NCI-H526 (cell line): Measurements from ENCODE around the gene SMAD6.

ENCODE experiments used
- DNase-seq, 2 experiments: peaks; one replicate each; lab custom pipeline; 2025; lab: John Stamatoyannopoulos, UW

SMAD6 gene

GRCh38 chr15:66704019-66704802, 2.2 kb downstream of the SMAD6 start:
- no peak for DNase-seq

- peak in 1 of 2 experiments; percentile 18 for DNase-seq
These were observed 2.7 kb downstream of the SMAD6 start for GRCh38 chr15:66704803-66705153.

GRCh38 chr15:66705277-66706146, 3.5 kb downstream of the SMAD6 start:
- DNase-seq: no peak

GRCh38 chr15:66706225-66706732, 4.2 kb downstream of the SMAD6 start:
- DNase-seq: peak; percentile 35 to 70

- DNase-seq: no peak
These were observed 4.8 kb downstream of the SMAD6 start for GRCh38 chr15:66706840-66707239.

DNA sequence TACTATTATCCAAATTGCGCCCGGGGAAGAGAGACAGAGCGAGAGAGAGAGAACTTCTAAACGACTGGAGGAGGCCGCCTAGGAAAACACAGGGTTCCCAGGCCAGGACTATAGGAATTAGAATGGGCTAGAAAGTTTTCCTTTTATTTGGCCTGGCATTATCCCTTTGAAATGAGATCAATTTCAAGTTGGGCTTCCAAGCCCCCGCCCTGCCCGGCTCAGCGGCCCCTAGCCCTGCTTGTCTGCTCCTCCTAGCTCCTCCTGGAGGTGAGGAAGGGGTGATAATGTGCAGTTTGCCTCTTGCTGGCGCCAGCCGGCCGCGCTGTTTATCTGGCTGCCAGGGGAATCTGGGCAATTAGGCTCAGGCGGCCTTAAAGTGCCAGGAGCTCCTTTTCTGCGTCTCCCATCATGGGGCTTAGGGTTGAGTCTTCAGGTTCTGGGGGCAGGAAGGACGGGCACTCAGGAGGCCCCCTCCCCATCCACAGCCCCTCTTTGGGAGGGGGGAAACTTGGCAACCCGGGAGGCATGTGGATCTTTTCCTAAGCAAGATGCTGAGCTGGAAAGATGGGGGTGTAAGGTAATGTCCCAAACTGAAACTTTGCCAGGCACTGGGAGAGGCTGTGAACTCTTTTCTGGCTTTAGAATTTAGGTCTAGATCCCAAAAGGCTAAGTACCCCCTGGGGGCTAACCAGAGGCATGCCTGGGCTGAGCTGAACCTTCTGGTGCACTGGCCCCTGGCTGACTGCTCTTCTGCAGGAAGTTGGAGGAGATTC, 5.5 kb downstream of the SMAD6 start:
- DNase-seq: peak; percentile 74 to 88

DNA sequence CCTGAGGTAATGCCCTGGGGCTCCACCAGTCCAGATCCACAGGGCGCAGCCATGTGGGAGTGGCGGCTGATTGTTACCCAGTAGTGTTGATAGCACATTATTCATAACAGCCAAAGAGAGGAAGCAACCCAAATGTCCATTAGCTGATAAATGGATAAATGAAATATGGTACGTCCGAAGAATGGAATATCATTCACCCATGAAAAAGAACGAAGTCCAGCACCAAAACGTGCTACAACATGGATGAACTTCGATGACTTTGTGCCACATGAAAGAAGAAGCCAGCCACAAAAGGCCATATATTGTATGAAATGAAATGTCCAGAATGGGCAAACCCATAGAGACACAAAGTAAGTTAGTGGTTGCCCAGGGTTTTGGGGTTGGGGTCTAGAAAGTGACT, 6.4 kb downstream of the SMAD6 start:
- DNase-seq: no peak

GRCh38 chr15:66709884-66710283, 7.8 kb downstream of the SMAD6 start:
- DNase-seq: no peak

- no peak for DNase-seq
These were observed 9.2 kb downstream of the SMAD6 start for GRCh38 chr15:66711260-66711659.

DNA sequence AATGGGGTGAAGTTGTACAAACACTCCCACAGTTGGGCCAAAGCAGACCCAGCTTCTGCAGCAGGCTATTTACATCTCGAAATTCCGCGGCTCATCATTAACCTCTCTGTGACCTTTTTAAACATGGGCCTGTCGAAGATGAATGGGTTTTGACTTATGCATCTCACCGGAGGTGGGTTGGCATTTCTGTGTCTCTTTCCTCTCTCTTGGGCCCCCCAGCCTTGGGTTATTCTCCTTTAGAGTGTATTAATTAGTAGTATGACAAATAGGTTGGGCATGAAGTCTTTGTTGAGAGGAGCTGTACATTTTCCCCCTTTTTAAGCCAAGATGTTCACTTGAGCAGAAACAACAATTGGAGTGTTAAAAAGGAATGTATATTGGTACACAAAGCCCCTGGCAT, 9.8 kb downstream of the SMAD6 start:
- no peak for DNase-seq

DNA sequence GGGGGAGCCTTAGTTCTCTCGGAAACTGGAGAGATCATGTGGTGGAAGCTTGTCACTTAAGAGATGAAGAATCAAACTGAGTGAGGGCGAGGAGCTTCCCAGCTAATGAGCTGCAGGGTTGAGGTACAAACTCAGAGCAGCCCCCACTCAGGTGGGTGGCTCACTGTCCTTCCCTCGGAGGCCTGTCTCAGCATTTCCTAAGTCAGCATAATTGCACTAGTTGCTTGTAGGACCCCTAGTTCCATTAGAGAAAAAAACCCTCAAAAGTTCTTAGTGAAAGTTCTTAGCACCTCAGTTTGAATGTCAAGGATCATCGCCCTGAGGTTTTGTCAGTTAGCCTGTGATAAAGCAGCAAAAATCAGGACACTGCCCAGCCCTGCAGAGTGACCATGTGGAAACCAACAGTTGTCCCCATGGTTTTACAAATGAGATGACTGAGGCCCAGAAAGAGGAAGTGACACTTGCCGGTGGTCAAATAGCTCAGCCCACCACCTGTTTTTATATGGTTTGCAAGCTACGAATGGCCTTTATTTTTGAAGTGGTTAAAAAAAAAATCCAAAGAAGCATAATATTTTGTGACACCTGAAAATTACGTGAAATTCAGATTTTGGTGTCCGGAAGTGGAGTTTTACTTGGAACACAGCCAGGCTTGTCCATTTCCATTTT, 11.9 kb downstream of the SMAD6 start:
- no peak for DNase-seq

DNA sequence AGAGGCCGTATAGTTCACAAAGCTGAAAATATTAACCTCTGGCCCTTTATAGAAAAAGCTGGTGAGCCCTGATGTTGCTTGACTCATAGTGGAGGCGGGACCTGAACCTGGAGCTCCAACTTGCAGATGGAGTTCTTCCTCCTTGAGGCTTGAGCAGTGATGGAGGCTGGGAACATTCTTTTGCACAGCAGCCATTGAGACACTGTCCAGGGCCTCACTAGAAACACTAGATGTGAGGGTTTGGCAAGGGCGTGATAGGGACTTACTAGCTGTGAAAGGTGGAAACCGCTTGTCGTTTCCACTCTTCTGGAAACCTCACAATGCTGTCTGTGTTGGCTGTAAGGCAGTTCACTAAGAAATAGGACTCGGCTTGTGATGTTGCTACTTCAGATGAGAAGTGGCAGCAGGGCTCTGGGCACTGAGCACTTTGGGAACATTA, 12.5 kb downstream of the SMAD6 start:
- no peak for DNase-seq

GRCh38 chr15:66715181-66715624, 13.2 kb downstream of the SMAD6 start:
- no peak for DNase-seq

DNA sequence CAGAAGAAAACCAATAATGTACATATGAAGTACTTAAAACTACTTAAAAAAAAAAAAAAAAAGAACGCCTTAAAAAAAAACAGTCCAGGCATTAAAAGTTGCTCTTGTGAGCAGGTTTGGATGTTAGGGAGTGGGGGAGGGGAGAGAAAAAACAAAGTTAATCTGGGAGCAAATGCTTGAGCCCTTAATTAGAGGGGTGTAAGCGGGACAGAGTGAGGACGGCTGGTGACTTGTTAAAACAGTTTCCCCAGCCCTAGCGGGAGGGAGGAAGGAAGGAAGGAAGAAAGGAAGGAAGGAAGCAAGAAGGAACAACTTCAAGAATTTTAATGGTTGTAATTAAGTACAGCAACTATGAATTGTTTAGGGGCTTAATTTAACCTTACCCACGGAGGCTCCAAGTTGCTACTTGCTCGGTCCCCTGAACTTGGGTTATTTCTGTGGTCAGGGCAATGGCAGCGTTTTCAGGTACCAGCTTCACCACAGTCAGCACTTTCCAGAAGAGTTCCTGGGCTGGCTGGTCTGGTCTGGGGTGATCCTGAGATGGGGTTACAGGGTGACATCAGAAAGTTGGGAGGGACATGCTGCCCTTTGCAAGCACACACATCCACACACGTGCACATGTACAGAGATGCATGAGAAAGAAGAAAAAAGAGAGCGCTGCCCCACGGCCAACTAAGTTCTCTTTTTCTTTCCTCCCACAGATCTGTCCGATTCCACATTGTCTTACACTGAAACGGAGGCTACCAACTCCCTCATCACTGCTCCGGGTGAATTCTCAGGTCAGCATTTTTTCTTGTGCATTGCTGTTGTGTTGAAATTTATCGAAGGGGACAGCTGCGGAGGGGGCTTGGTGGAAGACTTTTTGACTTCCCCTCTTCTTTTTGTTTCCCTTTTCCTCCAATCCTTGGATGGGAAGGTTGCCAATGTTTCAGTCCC, 14.0 kb downstream of the SMAD6 start:
- no peak for DNase-seq

- no peak for DNase-seq
These were observed 14.6 kb downstream of the SMAD6 start for GRCh38 chr15:66716656-66717020.

DNA sequence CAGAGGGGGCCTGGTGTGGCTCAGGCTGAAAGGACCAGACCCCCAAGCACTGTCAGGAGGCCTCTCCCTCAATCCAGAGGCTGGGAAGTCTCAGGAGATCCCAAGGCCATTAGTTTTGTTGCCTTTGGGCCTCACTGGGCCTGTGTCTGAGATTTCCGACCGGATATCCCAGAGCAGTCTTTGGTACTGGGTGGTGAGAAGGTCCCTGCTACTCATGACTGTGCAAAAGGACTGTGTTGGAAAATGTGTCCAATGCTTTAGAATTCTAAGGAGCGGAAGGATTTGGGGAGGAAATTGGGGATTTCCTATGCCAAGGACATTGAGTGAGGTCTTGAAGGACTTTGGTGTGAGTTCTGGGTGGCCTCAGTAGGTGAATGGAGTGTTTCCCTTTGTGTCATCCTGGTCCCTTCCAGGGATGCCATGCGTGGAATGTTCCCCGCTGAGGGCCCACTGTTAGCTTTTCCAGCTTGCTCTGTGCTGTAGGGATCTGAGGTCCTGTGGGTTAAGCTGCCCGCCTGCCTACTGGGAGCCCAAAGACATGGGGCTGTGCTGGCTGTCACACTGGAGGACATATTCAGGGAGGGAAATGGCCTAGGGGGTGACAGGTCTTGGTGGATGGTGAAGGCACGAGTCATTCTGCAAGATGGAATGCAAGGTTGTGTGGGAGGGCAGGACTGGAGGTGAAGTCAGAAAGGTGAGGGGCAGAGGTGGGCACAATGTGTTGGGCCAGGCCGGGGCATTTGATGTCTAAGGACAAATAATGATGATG, 16.4 kb downstream of the SMAD6 start:
- DNase-seq: no peak

- no peak for DNase-seq
These were observed 17.4 kb downstream of the SMAD6 start for GRCh38 chr15:66719471-66719870.

DNA sequence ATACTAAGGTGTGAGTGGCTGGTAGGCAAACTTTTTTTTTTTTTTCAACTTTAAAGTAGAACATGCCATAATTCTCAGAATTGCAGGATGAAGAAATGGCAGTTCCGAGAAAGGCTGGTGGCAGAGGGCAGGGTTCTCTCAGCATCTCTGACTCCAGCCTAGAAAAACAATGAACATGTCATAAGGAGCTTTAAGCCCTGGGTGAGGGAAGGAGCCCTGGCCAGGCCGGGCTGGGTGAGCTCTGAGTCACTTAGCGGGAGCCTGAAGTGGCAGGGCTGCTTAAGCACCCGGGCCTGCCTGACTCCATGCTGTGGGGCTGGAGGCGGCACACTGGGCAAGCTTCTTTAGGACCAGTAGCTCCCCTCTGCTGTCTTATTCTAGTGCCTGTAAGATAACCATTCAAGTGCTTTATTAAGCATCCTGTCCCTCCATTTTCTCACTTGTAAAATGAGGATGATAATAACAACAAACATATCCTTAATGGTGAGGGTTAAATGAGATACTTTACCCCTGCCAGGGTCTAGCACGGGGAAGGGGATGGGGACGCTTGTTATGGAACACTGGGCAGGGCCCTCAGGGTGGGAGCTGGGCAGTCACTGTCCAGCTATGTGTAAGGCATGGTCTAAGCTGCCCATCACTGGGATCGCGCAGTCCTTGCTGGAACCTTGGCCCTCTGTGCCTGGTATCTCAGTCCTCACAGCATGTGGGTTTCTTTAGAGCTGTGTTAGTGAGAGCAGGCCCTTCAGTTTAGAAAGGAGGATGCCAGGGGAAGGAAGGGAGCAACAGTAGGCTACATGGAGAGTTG, 18.4 kb downstream of the SMAD6 start:
- no peak for DNase-seq

- DNase-seq: no peak
These were observed 19.0 kb downstream of the SMAD6 start for GRCh38 chr15:66721020-66721419.
